OCI-LY3 (cell line): ENCODE results near the gene EPB41L4A.
"Not testable (repeated sequence)": the region's sequence is repeated elsewhere in the genome, so short reads cannot be mapped to it uniquely, and the experiment has no call there.

Experiments used
- H2AFZ ChIP-seq: fragments of 200-600, 300-600 bp; shearing (Covaris generic); 2 replicates; pipeline ENCODE4 v1.6.0; 2014; ENCODE audit warnings: antibody characterized with exemption, low read depth, low read length
- H3K27ac ChIP-seq: fragments of 200-600, 300-600 bp; sonication (generic); 2 replicates; pipeline ENCODE4 v1.5.1; 2014; ENCODE audit warnings: mild to moderate bottlenecking, low read length, moderate library complexity, mixed read lengths
- H3K27me3 ChIP-seq: fragments of 200-600, 300-600 bp; sonication (generic); 2 replicates; pipeline ENCODE4 v1.6.1; 2014; ENCODE audit warnings: low read depth, low read length, mixed read lengths
- H3K36me3 ChIP-seq: fragments of 200-600, 300-600 bp; sonication (generic); replicated peaks from 2 replicates; pipeline ENCODE3; 2014; ENCODE audit warnings: low read depth, low read length, mixed read lengths
- H3K4me1 ChIP-seq: fragments of 300-600, 200-600 bp; sonication (generic); 2 replicates; pipeline ENCODE4 v1.6.1; 2014; ENCODE audit warnings: low read length, mixed read lengths
- H3K4me2 ChIP-seq: fragments of 200-600, 300-600 bp; sonication (generic); 2 replicates; pipeline ENCODE4 v1.6.1; 2014; ENCODE audit warnings: low read length, mixed read lengths
- H3K4me3 ChIP-seq: fragments of 300-600, 200-600 bp; sonication (generic); 2 replicates; pipeline ENCODE4 v1.5.1; 2014; ENCODE audit warnings: antibody characterized with exemption, mild to moderate bottlenecking, low read length, moderate library complexity
- H3K79me2 ChIP-seq: fragments of 300-600, 200-600 bp; shearing (Covaris generic); 2 replicates; pipeline ENCODE4 v1.6.1; 2014; ENCODE audit warnings: mild to moderate bottlenecking, low read length, mixed read lengths
- H3K9ac ChIP-seq: fragments of 300-600, 200-600 bp; shearing (Covaris generic); 2 replicates; pipeline ENCODE4 v1.6.0; 2014; ENCODE audit warnings: mild to moderate bottlenecking, low read length, moderate library complexity
- H3K9me3 ChIP-seq: fragments of 200-600, 300-600 bp; shearing (Covaris generic); 2 replicates; pipeline ENCODE4 v1.6.1; 2014; ENCODE audit warnings: low read length, mixed read lengths; ENCODE audit not compliant: insufficient read depth
- H4K20me1 ChIP-seq: fragments of 200-600, 300-600 bp; sonication (generic); 2 replicates; pipeline ENCODE4 v1.6.1; 2016; ENCODE audit warnings: low read length, mixed read lengths; ENCODE audit not compliant: insufficient read depth
- CTCF ChIP-seq: fragments of 200-600, 300-600 bp; sonication (generic); IDR thresholded peaks from 2 replicates; pipeline ENCODE4 v1.5.1; 2014; ENCODE audit warnings: antibody characterized with exemption, low read length, low read depth
- EZH2phosphoT487 ChIP-seq: fragments of 200-600 bp; shearing (Covaris generic); IDR thresholded peaks from 2 replicates; pipeline ENCODE4 v1.6.1; 2018; ENCODE audit warnings: antibody characterized with exemption, mixed run types, low read depth

The EPB41L4A gene

DNA sequence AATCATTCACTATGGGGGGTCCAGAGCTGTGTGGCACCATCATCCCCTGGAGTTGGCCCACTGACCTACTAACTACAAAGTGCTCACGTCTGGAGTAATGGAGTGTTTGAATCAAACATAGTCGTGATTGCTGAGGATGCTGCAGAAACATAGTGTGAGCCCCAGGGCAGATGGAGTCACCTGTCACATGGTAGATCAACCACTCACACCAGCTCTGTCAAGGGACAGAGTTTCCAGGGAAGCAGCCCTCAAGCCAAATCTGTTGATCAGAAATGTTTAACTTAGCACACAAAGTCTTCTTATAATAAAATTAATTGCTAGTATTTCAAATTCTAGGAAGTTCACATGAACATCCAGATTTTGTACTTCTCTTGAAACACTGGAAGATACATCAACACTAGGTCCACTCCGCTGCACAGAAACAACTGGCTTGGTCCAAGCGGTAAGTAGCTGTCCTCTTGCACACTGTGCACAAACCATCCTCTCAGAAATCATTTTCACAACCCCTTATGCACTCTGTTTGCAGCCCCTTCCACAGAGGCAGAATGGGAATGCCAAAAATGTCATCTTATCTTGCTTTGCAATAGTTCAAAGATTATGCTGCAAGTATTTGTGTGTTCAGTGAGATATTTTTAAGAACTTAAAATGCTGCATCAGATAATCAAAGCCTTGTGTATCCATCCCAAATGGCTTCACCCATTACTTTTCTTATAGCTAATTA, 191.0 kb downstream of the EPB41L4A start:
- H2AFZ ChIP-seq = no peak overlapping the region
- H3K4me2 ChIP-seq = no peak overlapping the region
- no peaks in the 10 kb centered on the region for H3K27me3 ChIP-seq
- H3K36me3 ChIP-seq = no peaks in the 10 kb centered on the region
- no peaks in the 10 kb centered on the region for H3K9me3 ChIP-seq
- no peaks in the 10 kb centered on the region for H3K4me1 ChIP-seq
- TF ChIP-seq CTCF (no peak), EZH2phosphoT487 (no peak)
- no peak overlapping the region for H3K27ac ChIP-seq
- H3K79me2 ChIP-seq = no peaks in the 10 kb centered on the region
- H3K4me3 ChIP-seq = no peak overlapping the region
- H4K20me1 ChIP-seq = no peaks in the 10 kb centered on the region
- H3K9ac ChIP-seq = no peak overlapping the region

GRCh38 chr5:112226215-112226614, 192.9 kb downstream of the EPB41L4A start:
- Histone ChIP-seq H2AFZ (no peak overlapping the region), H3K9me3 (no peaks in the 10 kb centered on the region), H3K4me1 (no peaks in the 10 kb centered on the region), H3K79me2 (no peaks in the 10 kb centered on the region), H4K20me1 (no peaks in the 10 kb centered on the region), H3K4me2 (no peak overlapping the region), H3K9ac (no peak overlapping the region), H3K27ac (no peak overlapping the region), H3K27me3 (peaks cover 1% of the 10 kb centered on the region; the same call in 1 of the 2 replicates), H3K4me3 (no peak overlapping the region), H3K36me3 (no peaks in the 10 kb centered on the region)
- TF ChIP-seq EZH2phosphoT487 (no peak), CTCF (no peak)

GRCh38 chr5:112222997-112223396, 196.1 kb downstream of the EPB41L4A start:
- H3K4me3 ChIP-seq, H3K9ac ChIP-seq, H3K9me3 ChIP-seq, H3K79me2 ChIP-seq, H3K27ac ChIP-seq, H3K27me3 ChIP-seq, H3K4me1 ChIP-seq, H3K36me3 ChIP-seq, H3K4me2 ChIP-seq, H2AFZ ChIP-seq, H4K20me1 ChIP-seq: not testable (repeated sequence)

DNA sequence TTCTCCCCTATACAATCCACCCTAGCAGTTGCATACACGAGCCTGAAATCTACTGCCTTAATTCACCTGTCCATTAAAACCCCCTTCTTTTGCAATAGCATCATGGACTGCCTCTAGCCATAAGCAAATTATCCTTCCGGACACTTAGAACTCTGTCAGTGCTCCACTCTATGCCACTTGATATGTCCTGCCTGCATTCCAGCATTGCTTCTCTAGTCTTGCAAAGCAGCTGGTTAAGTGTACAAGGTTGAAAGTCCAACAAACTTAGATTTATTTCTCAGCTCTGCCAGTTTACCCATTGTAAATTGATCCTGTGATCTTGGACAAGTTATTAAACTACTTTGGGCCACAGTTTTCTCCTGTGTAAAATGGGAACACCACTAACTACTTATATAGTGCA, 197.9 kb downstream of the EPB41L4A start:
- Histone ChIP-seq H4K20me1 (no peaks in the 10 kb centered on the region), H3K9ac (no peak overlapping the region), H3K9me3 (no peaks in the 10 kb centered on the region), H3K27ac (no peak overlapping the region), H3K4me1 (no peaks in the 10 kb centered on the region), H2AFZ (no peak overlapping the region), H3K36me3 (no peaks in the 10 kb centered on the region), H3K4me2 (no peak overlapping the region), H3K4me3 (no peak overlapping the region), H3K79me2 (no peaks in the 10 kb centered on the region), H3K27me3 (peaks cover 4% of the 10 kb centered on the region; the same call in 1 of the 2 replicates)
- TF ChIP-seq EZH2phosphoT487 (no peak), CTCF (no peak)
